Neural cell (in vitro differentiated cells): ENCODE results near the gene NPFFR1. TPM values are rescaled to one million over a fixed set of nuclear protein-coding genes. Genes with fewer than 3 reads are reported as not detected.

ENCODE experiments used
- H2AFZ ChIP-seq: fragments of 200-600, 300-800 bp; sonication (generic), shearing (Covaris generic); 2 replicates; pipeline ENCODE4 v1.6.0; 2014; ENCODE audit warnings: low read depth, mild to moderate bottlenecking, antibody characterized with exemption, low read length, moderate library complexity
- H3F3A ChIP-seq: fragments of 200-600 bp; shearing (Covaris generic); 2 replicates; pipeline ENCODE4 v1.6.1; 2016; ENCODE audit warnings: mild to moderate bottlenecking, moderate library complexity, mixed read lengths, antibody characterized with exemption, low read length; ENCODE audit not compliant: insufficient read depth, poor library complexity, severe bottlenecking
- H3K27ac ChIP-seq: fragments of 200-600, 300-800 bp; sonication (generic), shearing (Covaris generic); 2 replicates; pipeline ENCODE4 v1.5.1; 2014; ENCODE audit warnings: mild to moderate bottlenecking, low read length, moderate library complexity
- H3K27me3 ChIP-seq: fragments of 300-800, 200-600 bp; sonication (generic), shearing (Covaris generic); 2 replicates; pipeline ENCODE4 v1.6.0; 2014; ENCODE audit warnings: mild to moderate bottlenecking, low read depth, low read length, moderate library complexity; ENCODE audit not compliant: insufficient read depth
- H3K36me3 ChIP-seq: fragments of 300-800, 200-600 bp; sonication (generic), shearing (Covaris generic); 2 replicates; pipeline ENCODE4 v1.5.1; 2014; ENCODE audit warnings: mild to moderate bottlenecking, antibody characterized with exemption, low read length, moderate library complexity; ENCODE audit not compliant: insufficient read depth
- H3K4me2 ChIP-seq: fragments of 300-800, 200-600 bp; sonication (generic), shearing (Covaris generic); 2 replicates; pipeline ENCODE4 v1.6.0; 2014; ENCODE audit warnings: mild to moderate bottlenecking, low read length
- H3K4me3 ChIP-seq: fragments of 300-800, 200-600 bp; sonication (generic), shearing (Covaris generic); 2 replicates; pipeline ENCODE4 v1.5.1; 2014; ENCODE audit warnings: mild to moderate bottlenecking, low read length, moderate library complexity
- H3K79me2 ChIP-seq: fragments of 200-600 bp; shearing (Covaris generic); replicated peaks from 2 replicates; pipeline ENCODE4 v1.6.0; 2014; ENCODE audit warnings: mild to moderate bottlenecking, low read length, moderate library complexity; ENCODE audit not compliant: insufficient read depth
- H3K9ac ChIP-seq: fragments of 300-800, 200-600 bp; sonication (generic), shearing (Covaris generic); 2 replicates; pipeline ENCODE4 v1.6.1; 2016; ENCODE audit warnings: mild to moderate bottlenecking, low read length, mixed read lengths
- H3K9me2 ChIP-seq: fragments of 200-600 bp; shearing (Covaris generic); 2 replicates; pipeline ENCODE4 v1.6.1; 2016; ENCODE audit warnings: mild to moderate bottlenecking, low read length, mixed read lengths; ENCODE audit not compliant: insufficient read depth
- H3K9me3 ChIP-seq: fragments of 200-600, 300-800 bp; sonication (generic), shearing (Covaris generic); 2 replicates; pipeline ENCODE4 v1.6.1; 2016; ENCODE audit warnings: mild to moderate bottlenecking, mixed run types, low read length, moderate library complexity, mixed read lengths
- H4K20me1 ChIP-seq: fragments of 200-600 bp; shearing (Covaris generic); 2 replicates; pipeline ENCODE4 v1.6.1; 2016; ENCODE audit warnings: mild to moderate bottlenecking, mixed run types; ENCODE audit not compliant: insufficient read depth
- CTCF ChIP-seq: fragments of 450-650 bp; IDR thresholded peaks from 2 replicates; pipeline ENCODE4 v1.5.1; 2014; ENCODE audit warnings: antibody characterized with exemption, mild to moderate bottlenecking, moderate library complexity; ENCODE audit not compliant: poor library complexity, severe bottlenecking
- EP300 ChIP-seq: fragments of 450-650 bp; conservative IDR thresholded peaks from 2 replicates; pipeline ENCODE4 v1.6.1; 2014; ENCODE audit warnings: antibody characterized with exemption, mild to moderate bottlenecking, moderate library complexity; ENCODE audit not compliant: poor library complexity, severe bottlenecking
- EZH2 ChIP-seq: fragments of 200-600, 300-800 bp; shearing (Covaris generic), sonication (generic); IDR thresholded peaks from 2 replicates; pipeline ENCODE4 v1.6.1; 2014; ENCODE audit warnings: antibody characterized with exemption, low read length, borderline replicate concordance, mild to moderate bottlenecking; ENCODE audit not compliant: insufficient read depth, poor library complexity, severe bottlenecking
- MXI1 ChIP-seq: fragments of 450-650 bp; conservative IDR thresholded peaks from 2 replicates; pipeline ENCODE4 v1.6.1; 2014; ENCODE audit warnings: antibody characterized with exemption, mild to moderate bottlenecking; ENCODE audit not compliant: poor library complexity, severe bottlenecking
- POLR2AphosphoS5 ChIP-seq: IDR thresholded peaks from 2 replicates; pipeline ENCODE4 v1.6.1; 2012
- RAD21 ChIP-seq: fragments of 450-650 bp; conservative IDR thresholded peaks from 2 replicates; pipeline ENCODE4 v1.6.1; 2014; ENCODE audit warnings: antibody characterized with exemption, mild to moderate bottlenecking, moderate library complexity
- REST ChIP-seq: IDR thresholded peaks from 2 replicates; pipeline ENCODE4 v1.6.1; 2012; ENCODE audit warnings: borderline replicate concordance
- SMC3 ChIP-seq: fragments of 450-650 bp; conservative IDR thresholded peaks from 2 replicates; pipeline ENCODE4 v1.6.1; 2014; ENCODE audit warnings: antibody characterized with exemption, mild to moderate bottlenecking, moderate library complexity; ENCODE audit not compliant: poor library complexity
- TAF1 ChIP-seq: IDR thresholded peaks from 2 replicates; pipeline ENCODE4 v1.6.1; 2012; ENCODE audit warnings: low read depth
- polyA minus RNA-seq: library from RNA; depleted of rRNA, polyadenylated mRNA; stranded (reverse); fragments of >200 nt; gene quantifications from 2 replicates; pipeline ENCODE4 v1.2.3, GENCODE V29; 2014
- polyA plus RNA-seq: library from polyadenylated mRNA; depleted of rRNA; stranded (reverse); fragments of >200 nt; gene quantifications from 2 replicates; pipeline ENCODE4 v1.2.3, GENCODE V29; 2014

The NPFFR1 gene
- 0.07 TPM in 1 of 2 replicates, not detected in the other for polyA plus RNA-seq
- polyA minus RNA-seq = under 0.01 TPM in 1 of 2 replicates, not detected in the other

GRCh38 chr10:70283445-70284399, at the start of gene NPFFR1:
Gene NPFFR1 (minus strand): TSS chr10:70284004. CDS start chr10:70283676, 328 bp downstream.
- Histone ChIP-seq H3K9me3 (no peaks in the 10 kb centered on the region), H3K4me3 (no peak within 1 kb of the TSS), H3K27me3 (peaks cover 24% of the 10 kb centered on the region), H3K27ac (no peak within 1 kb of the TSS), H2AFZ (no peak within 1 kb of the TSS), H3K79me2 (no peaks in the 10 kb centered on the region), H3K4me2 (no peak within 1 kb of the TSS), H3K36me3 (no peaks in the 10 kb centered on the region), H4K20me1 (no peaks in the 10 kb centered on the region), H3F3A (no peaks in the 10 kb centered on the region), H3K9me2 (no peaks in the 10 kb centered on the region), H3K9ac (no peak within 1 kb of the TSS)
- TF ChIP-seq TAF1 (no peak), EP300 (no peak), EZH2 (no peak), CTCF (no peak), SMC3 (no peak), RAD21 (no peak), MXI1 (no peak), POLR2AphosphoS5 (no peak), REST (no peak)

- H3K79me2 ChIP-seq = no peaks in the 10 kb centered on the region
- H2AFZ ChIP-seq = no peak overlapping the region
Observed at GRCh38 chr10:70333268-70333667, 49.5 kb upstream of the NPFFR1 start.

More at GRCh38 chr10:70333268-70333667, 49.5 kb upstream of the NPFFR1 start:
- Histone ChIP-seq H4K20me1 (no peaks in the 10 kb centered on the region), H3K4me3 (no peak overlapping the region), H3F3A (no peaks in the 10 kb centered on the region), H3K36me3 (no peaks in the 10 kb centered on the region), H3K9me2 (no peaks in the 10 kb centered on the region), H3K9me3 (no peaks in the 10 kb centered on the region), H3K9ac (no peak overlapping the region), H3K27me3 (no peaks in the 10 kb centered on the region), H3K4me2 (no peak overlapping the region), H3K27ac (no peak overlapping the region)
- TF ChIP-seq EP300 = no peak
- no peak for TF ChIP-seq TAF1
- TF ChIP-seq MXI1 = no peak
- TF ChIP-seq REST = no peak
- no peak for TF ChIP-seq EZH2
- no peak for TF ChIP-seq RAD21
